Measurements from ENCODE around the gene CHSY1. TPM values are rescaled to one million over a fixed set of nuclear protein-coding genes. Genes with fewer than 3 reads are reported as not detected.
"Not testable (repeated sequence)": the region's sequence is repeated elsewhere in the genome, so short reads cannot be mapped to it uniquely, and the experiment has no call there.

Gene CHSY1
- total RNA-seq, 1 experiment from 2014 or later, result 47.0 TPM

DNA sequence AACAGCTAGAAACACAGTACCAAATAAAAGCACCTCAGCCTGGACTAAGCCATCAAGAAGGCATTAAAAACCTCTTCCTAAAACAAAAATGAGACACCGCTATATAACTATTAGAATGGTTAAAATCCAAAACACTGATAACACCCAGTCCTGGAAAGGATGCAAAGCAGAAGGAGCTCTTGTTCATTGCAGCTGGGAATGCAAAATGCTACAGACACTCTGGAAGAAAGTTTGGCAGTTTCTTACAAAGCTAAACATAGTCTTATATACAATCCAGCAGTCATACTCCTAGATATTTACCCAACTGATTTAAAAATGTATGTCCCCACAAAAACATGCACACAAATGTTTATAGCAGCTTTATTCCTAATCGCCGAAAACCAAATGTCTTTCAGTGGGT lies 35.7 kb downstream of the CHSY1 start:
- no peak for DNase-seq (ENCODE audit: low spot score)
- intact Hi-C loops (cut with micrococcal nuclease; ENCODE audit: unreplicated experiment), result no loop called here
- no TSS peak for BruUV-seq (replicated peaks)
- Histone ChIP-seq H3K27me3 (replicated peaks; ENCODE audit: insufficient read depth, low read depth, low read length, poor library complexity) (no peaks in the 10 kb centered on the region), H3K4me3 (ENCODE audit: low read depth, low read length, poor library complexity, severe bottlenecking) (no peak overlapping the region), H3K4me1 (ENCODE audit: insufficient read depth, low read length, poor library complexity, severe bottlenecking) (no peaks in the 10 kb centered on the region), H3K27ac (ENCODE audit: low read depth, low read length, poor library complexity, severe bottlenecking) (no peak overlapping the region), H3K9me3 (ENCODE audit: low read depth, low read length, poor library complexity, severe bottlenecking) (no peaks in the 10 kb centered on the region), H3K36me3 (ENCODE audit: insufficient read depth, low read length, poor library complexity, severe bottlenecking) (no peaks in the 10 kb centered on the region)
- TF ChIP-seq CTCF (conservative IDR thresholded peaks at IDR 0.05; ENCODE audit: low read depth, low read length) (no peak), EZH2 (IDR thresholded peaks at IDR 0.05; ENCODE audit: borderline replicate concordance, low read depth, low read length, poor library complexity, severe bottlenecking) (no peak)
- ChIA-PET CTCF (no interaction called here), POLR2A (ENCODE audit: low non-redundant PET) (no interaction called here)

- H3K36me3 ChIP-seq (ENCODE audit: insufficient read depth, low read length, poor library complexity, severe bottlenecking), result no peaks in the 10 kb centered on the region
- intact Hi-C loops (cut with micrococcal nuclease; ENCODE audit: unreplicated experiment), result no loop called here
- H3K27me3 ChIP-seq (replicated peaks; ENCODE audit: insufficient read depth, low read depth, low read length, poor library complexity), result no peaks in the 10 kb centered on the region
- no peak overlapping the region for H3K4me3 ChIP-seq (ENCODE audit: low read depth, low read length, poor library complexity, severe bottlenecking)
- H3K27ac ChIP-seq (ENCODE audit: low read depth, low read length, poor library complexity, severe bottlenecking), result no peak overlapping the region
- no peaks in the 10 kb centered on the region for H3K9me3 ChIP-seq (ENCODE audit: low read depth, low read length, poor library complexity, severe bottlenecking)
- no peak for TF ChIP-seq EZH2 (IDR thresholded peaks at IDR 0.05; ENCODE audit: borderline replicate concordance, low read depth, low read length, poor library complexity, severe bottlenecking)
- no peak for TF ChIP-seq CTCF (conservative IDR thresholded peaks at IDR 0.05; ENCODE audit: low read depth, low read length)
- ChIA-PET POLR2A (ENCODE audit: low non-redundant PET) (no interaction called here), CTCF (no interaction called here)
- BruUV-seq (replicated peaks), result no TSS peak
- no peak for DNase-seq (ENCODE audit: low spot score)
- H3K4me1 ChIP-seq (ENCODE audit: insufficient read depth, low read length, poor library complexity, severe bottlenecking), result peaks cover 2% of the 10 kb centered on the region
Observed at GRCh38 chr15:101215681-101216080, 36.2 kb downstream of the CHSY1 start.

DNA sequence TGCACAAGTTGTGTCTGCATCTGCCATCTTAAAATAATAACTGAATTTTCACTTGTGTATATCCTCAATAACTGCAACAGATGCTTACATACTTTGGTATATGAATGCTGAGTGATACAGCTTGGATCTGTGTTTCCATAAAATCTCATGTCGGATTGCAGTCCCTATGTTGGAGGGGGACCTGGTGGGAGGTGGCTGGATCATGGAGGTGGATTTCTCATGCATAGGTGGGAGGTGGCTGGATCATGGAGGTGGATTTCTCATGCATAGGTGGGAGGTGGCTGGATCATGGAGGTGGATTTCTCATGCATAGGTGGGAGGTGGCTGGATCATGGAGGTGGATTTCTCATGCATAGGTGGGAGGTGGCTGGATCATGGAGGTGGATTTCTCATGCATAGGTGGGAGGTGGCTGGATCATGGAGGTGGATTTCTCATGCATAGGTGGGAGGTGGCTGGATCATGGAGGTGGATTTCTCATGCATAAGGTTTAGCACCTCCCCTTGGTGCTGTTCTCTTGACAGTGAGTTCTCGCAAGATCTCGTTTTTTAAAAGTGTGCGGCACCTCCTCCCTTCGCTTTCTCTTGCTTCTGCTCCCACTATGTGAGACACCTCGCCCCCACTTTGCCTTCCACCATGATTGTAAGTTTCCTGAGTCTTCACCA lies 37.3 kb downstream of the CHSY1 start:
- H3K4me1 ChIP-seq (ENCODE audit: insufficient read depth, low read length, poor library complexity, severe bottlenecking), result peaks cover 12% of the 10 kb centered on the region
- BruUV-seq (replicated peaks); POLR2A ChIA-PET (ENCODE audit: low non-redundant PET): not testable (repeated sequence)

DNA sequence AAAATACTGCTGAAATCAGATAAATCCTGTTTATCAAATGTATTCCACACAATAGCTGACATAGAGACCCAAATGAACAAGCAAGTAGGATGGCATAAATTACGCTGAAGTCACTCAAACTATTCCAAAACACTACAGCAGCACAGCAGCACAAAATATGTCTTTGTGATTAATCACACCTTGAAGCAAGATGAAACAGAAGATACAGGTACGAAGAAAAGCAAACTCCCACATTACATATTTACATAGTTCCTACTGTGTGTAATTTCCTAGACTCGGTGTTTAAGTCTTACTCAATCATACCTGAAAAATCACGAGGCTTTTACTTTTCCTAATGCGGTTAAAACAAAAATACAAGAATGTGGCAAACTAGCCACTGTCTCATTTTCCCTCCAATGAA lies 38.3 kb downstream of the CHSY1 start:
- no peak for DNase-seq (ENCODE audit: low spot score)
- ChIA-PET CTCF (no interaction called here), POLR2A (ENCODE audit: low non-redundant PET) (interaction anchor here (0.6 kb wide), 1 partner anchor 455 kb away, joined by 9 read pairs; no protein-coding TSS in a partner anchor)
- BruUV-seq (replicated peaks), result no TSS peak
- no peaks in the 10 kb centered on the region for H3K36me3 ChIP-seq (ENCODE audit: insufficient read depth, low read length, poor library complexity, severe bottlenecking)
- H3K27ac ChIP-seq (ENCODE audit: low read depth, low read length, poor library complexity, severe bottlenecking), result no peak overlapping the region
- H3K9me3 ChIP-seq (ENCODE audit: low read depth, low read length, poor library complexity, severe bottlenecking), result no peaks in the 10 kb centered on the region
- intact Hi-C loops (cut with micrococcal nuclease; ENCODE audit: unreplicated experiment), result no loop called here
- no peak overlapping the region for H3K4me3 ChIP-seq (ENCODE audit: low read depth, low read length, poor library complexity, severe bottlenecking)
- H3K27me3 ChIP-seq (replicated peaks; ENCODE audit: insufficient read depth, low read depth, low read length, poor library complexity), result no peaks in the 10 kb centered on the region
- no peak for TF ChIP-seq CTCF (conservative IDR thresholded peaks at IDR 0.05; ENCODE audit: low read depth, low read length)
- no peak for TF ChIP-seq EZH2 (IDR thresholded peaks at IDR 0.05; ENCODE audit: borderline replicate concordance, low read depth, low read length, poor library complexity, severe bottlenecking)
- H3K4me1 ChIP-seq (ENCODE audit: insufficient read depth, low read length, poor library complexity, severe bottlenecking), result peaks cover 16% of the 10 kb centered on the region

More for the DNA sequence above, 37.3 kb downstream of the CHSY1 start:
- H3K4me3 ChIP-seq (ENCODE audit: low read depth, low read length, poor library complexity, severe bottlenecking); CTCF ChIA-PET; H3K9me3 ChIP-seq (ENCODE audit: low read depth, low read length, poor library complexity, severe bottlenecking); intact Hi-C loops (cut with micrococcal nuclease; ENCODE audit: unreplicated experiment); DNase-seq (ENCODE audit: low spot score); H3K27me3 ChIP-seq (replicated peaks; ENCODE audit: insufficient read depth, low read depth, low read length, poor library complexity); H3K36me3 ChIP-seq (ENCODE audit: insufficient read depth, low read length, poor library complexity, severe bottlenecking); H3K27ac ChIP-seq (ENCODE audit: low read depth, low read length, poor library complexity, severe bottlenecking): not testable (repeated sequence)
